H1 (cell line): ENCODE measurements around the gene SV2C. TPM values are rescaled to one million over a fixed set of nuclear protein-coding genes. Genes with fewer than 3 reads are reported as not detected.

ENCODE experiments used
- CTCF ChIA-PET: fragments of 300-600 bp; sonication (Branson Sonifier 250); formaldehyde crosslinking; loops from one replicate; lab custom pipeline; 2021; ENCODE audit not compliant: partially characterized antibody; lab: Charles Lee
- POLR2A ChIA-PET: fragments of 300-600 bp; sonication (Branson Sonifier 250); formaldehyde crosslinking; loops from one replicate; lab custom pipeline; 2021; ENCODE audit warnings: inconsistent platforms; ENCODE audit not compliant: partially characterized antibody; lab: Charles Lee
- DNase-seq, 2 experiments: peaks; one replicate each; pipeline versions ENCODE4 v3.0.0 to v3.0.0-alpha.2; 2010 to 2022; ENCODE audit warnings: low spot score in 2 of 2, low read depth in 1 of 2, mixed read lengths in 1 of 2
- FAIRE-seq: peaks from 2 replicates; lab custom pipeline; 2011; peaks lifted over from hg19 to GRCh38; lab: Jason Lieb, UNC
- H2AFZ ChIP-seq: 2 replicates; pipeline ENCODE4 v1.8.1; 2012; ENCODE audit warnings: low read length, inconsistent platforms
- H2AK5ac ChIP-seq: 2 replicates; pipeline ENCODE4 v1.6.1; 2013; ENCODE audit warnings: low read depth, low read length
- H2BK120ac ChIP-seq: replicated peaks from 2 replicates; pipeline ENCODE3; 2013; ENCODE audit warnings: low read depth, low read length, inconsistent platforms
- H2BK12ac ChIP-seq: 2 replicates; pipeline ENCODE4 v1.6.1; 2013; ENCODE audit warnings: low read depth, low read length
- H2BK15ac ChIP-seq: 2 replicates; pipeline ENCODE4 v1.6.1; 2013; ENCODE audit warnings: low read length
- H2BK20ac ChIP-seq: 2 replicates; pipeline ENCODE4 v1.6.1; 2013; ENCODE audit warnings: low read length
- H2BK5ac ChIP-seq: 2 replicates; pipeline ENCODE4 v1.6.1; 2013; ENCODE audit warnings: low read depth, low read length
- H3K14ac ChIP-seq: 2 replicates; pipeline ENCODE4 v1.6.1; 2013; ENCODE audit warnings: inconsistent platforms; ENCODE audit not compliant: insufficient read length
- H3K18ac ChIP-seq: 2 replicates; pipeline ENCODE4 v1.6.1; 2013; ENCODE audit warnings: low read length; ENCODE audit errors: extremely low read depth
- H3K23ac ChIP-seq: 2 replicates; pipeline ENCODE4 v1.6.1; 2013; ENCODE audit warnings: inconsistent platforms; ENCODE audit not compliant: insufficient read length
- H3K23me2 ChIP-seq: 2 replicates; pipeline ENCODE4 v1.6.1; 2013; ENCODE audit warnings: low read depth, low read length
- H3K27ac ChIP-seq: 2 replicates; pipeline ENCODE4 v1.6.1; 2011; ENCODE audit warnings: low read depth, low read length, inconsistent platforms
- H3K27me3 ChIP-seq, 4 experiments: replicated peaks in 1 of 4; 1 replicate in 1 of 4; 2 replicates in 3 of 4; pipeline versions ENCODE4 v1.6.1 to v1.8.1; 2011 to 2013; ENCODE audit warnings: low read length in 3 of 4, mild to moderate bottlenecking in 3 of 4, inconsistent platforms in 2 of 4, mixed read lengths in 2 of 4, moderate library complexity in 1 of 4; ENCODE audit not compliant: control insufficient read depth in 3 of 4, insufficient read depth in 3 of 4; ENCODE audit errors: extremely low read depth in 1 of 4
- H3K36me3 ChIP-seq, 4 experiments: 2 replicates each; pipeline versions ENCODE4 v1.6.1 to v1.8.1; 2011 to 2013; ENCODE audit warnings: mild to moderate bottlenecking in 4 of 4, low read length in 3 of 4, moderate library complexity in 2 of 4, control low read depth in 1 of 4, inconsistent platforms in 1 of 4; ENCODE audit not compliant: insufficient read depth in 4 of 4, control insufficient read depth in 2 of 4
- H3K4ac ChIP-seq: replicated peaks from 2 replicates; pipeline ENCODE3; 2013; ENCODE audit warnings: low read length, low read depth, mixed read lengths, inconsistent platforms; ENCODE audit not compliant: insufficient read length
- H3K4me1 ChIP-seq, 4 experiments: replicated peaks in 1 of 4; 1 replicate in 1 of 4; 2 replicates in 3 of 4; pipeline versions ENCODE4 v1.6.1 to v1.8.1; 2011 to 2013; ENCODE audit warnings: low read length in 3 of 4, inconsistent platforms in 2 of 4, mixed read lengths in 1 of 4; ENCODE audit not compliant: insufficient read depth in 4 of 4, control insufficient read depth in 3 of 4
- H3K4me2 ChIP-seq, 2 experiments: 2 replicates each; pipeline versions ENCODE4 v1.6.1 to v1.8.1; 2011 to 2013; ENCODE audit warnings: low read depth in 2 of 2, low read length in 2 of 2, control low read depth in 1 of 2, inconsistent platforms in 1 of 2, mild to moderate bottlenecking in 1 of 2; ENCODE audit not compliant: insufficient read depth in 1 of 2
- H3K4me3 ChIP-seq, 4 experiments: fragments of 200-600, 300-600 bp in 1 of 4; sonication (generic), shearing (Covaris generic), sonication (Bioruptor Twin) in 1 of 4; 2 replicates each; pipeline versions ENCODE4 v1.5.1 to v1.8.1; 2011 to 2016; ENCODE audit warnings: low read length in 4 of 4, low read depth in 3 of 4, control low read depth in 2 of 4, inconsistent platforms in 2 of 4, mild to moderate bottlenecking in 2 of 4, mixed read lengths in 1 of 4, moderate library complexity in 1 of 4; ENCODE audit not compliant: insufficient read depth in 2 of 4; ENCODE audit errors: extremely low read depth in 1 of 4
- H3K56ac ChIP-seq: replicated peaks from 2 replicates; pipeline ENCODE3; 2013; ENCODE audit warnings: low read depth, mild to moderate bottlenecking, mixed read lengths, low read length, inconsistent platforms; ENCODE audit not compliant: insufficient read length
- H3K79me1 ChIP-seq: 2 replicates; pipeline ENCODE4 v1.6.1; 2013; ENCODE audit warnings: low read depth, low read length, control low read depth
- H3K79me2 ChIP-seq, 2 experiments: 2 replicates each; pipeline versions ENCODE4 v1.6.1 to v1.8.1; 2012 to 2013; ENCODE audit warnings: low read length in 2 of 2, mild to moderate bottlenecking in 2 of 2, inconsistent platforms in 1 of 2; ENCODE audit not compliant: insufficient read depth in 2 of 2, control insufficient read depth in 1 of 2
- H3K9ac ChIP-seq, 4 experiments: replicated peaks in 1 of 4; 1 replicate in 1 of 4; 2 replicates in 3 of 4; pipeline versions ENCODE4 v1.6.1 to v1.8.1; 2011 to 2013; ENCODE audit warnings: low read depth in 3 of 4, low read length in 3 of 4, control low read depth in 2 of 4, mild to moderate bottlenecking in 2 of 4, moderate library complexity in 2 of 4, inconsistent platforms in 1 of 4; ENCODE audit errors: extremely low read depth in 1 of 4
- H3K9me3 ChIP-seq, 2 experiments: 2 replicates each; pipeline versions ENCODE4 v1.6.1 to v1.8.1; 2012 to 2013; ENCODE audit warnings: mild to moderate bottlenecking in 2 of 2, moderate library complexity in 2 of 2, control low read depth in 1 of 2, inconsistent platforms in 1 of 2, low read depth in 1 of 2, low read length in 1 of 2, mixed read lengths in 1 of 2; ENCODE audit not compliant: insufficient read depth in 2 of 2
- H4K20me1 ChIP-seq, 2 experiments: replicated peaks in 1 of 2; 2 replicates each; pipeline versions ENCODE3 to v1.8.1; 2011 to 2013; ENCODE audit warnings: inconsistent platforms in 2 of 2, low read length in 2 of 2, mild to moderate bottlenecking in 1 of 2; ENCODE audit not compliant: insufficient read depth in 2 of 2, control insufficient read depth in 1 of 2
- H4K5ac ChIP-seq: 2 replicates; pipeline ENCODE4 v1.6.1; 2013; ENCODE audit warnings: low read length, low read depth, mixed read lengths, inconsistent platforms; ENCODE audit not compliant: insufficient read length
- H4K8ac ChIP-seq: 2 replicates; pipeline ENCODE4 v1.8.0; 2013; ENCODE audit warnings: mild to moderate bottlenecking, moderate library complexity, low read length, inconsistent platforms; ENCODE audit not compliant: insufficient read depth; ENCODE audit errors: extremely low read depth
- H4K91ac ChIP-seq: replicated peaks from 2 replicates; pipeline ENCODE3; 2013; ENCODE audit warnings: low read length, mixed read lengths, inconsistent platforms; ENCODE audit not compliant: insufficient read length
- BRCA1 ChIP-seq: IDR thresholded peaks from 2 replicates; pipeline ENCODE4 v1.6.1; 2012; ENCODE audit warnings: low read depth, low read length, improper control_type of control experiment
- CBX8 ChIP-seq: fragments of 300-800, 300-1000 bp; sonication (generic); IDR thresholded peaks from 2 replicates; pipeline ENCODE4 v1.7.1; 2016; ENCODE audit warnings: low read depth, low read length, borderline replicate concordance
- JUND ChIP-seq: IDR thresholded peaks from 2 replicates; pipeline ENCODE4 v1.6.1; 2011; ENCODE audit warnings: mild to moderate bottlenecking, improper control_type of control experiment, low read length
- RXRA ChIP-seq: IDR thresholded peaks from 2 replicates; pipeline ENCODE4 v1.6.1; 2011; ENCODE audit warnings: low read depth, mild to moderate bottlenecking, low read length, moderate library complexity; ENCODE audit not compliant: insufficient read depth
- WGBS, 2 experiments: shearing (Covaris generic) in 1 of 2; methylation state at CpG; one replicate each; pipeline versions ENCODE4 v1.1.6 to v1.1.7; 2013 to 2015; ENCODE audit warnings: low lambda C conversion rate in 2 of 2, mixed read lengths in 2 of 2, inconsistent platforms in 1 of 2, low coverage in 1 of 2, missing lambda C conversion rate in 1 of 2; ENCODE audit not compliant: insufficient replicate concordance in 2 of 2, insufficient coverage in 1 of 2, insufficient read length in 1 of 2; ENCODE audit errors: extremely low coverage in 1 of 2, missing lambda C conversion rate in 1 of 2; 5-methylcytosine and 5-hydroxymethylcytosine counted together
- polyA plus RNA-seq, 7 experiments: library from polyadenylated mRNA; depleted of rRNA in 3 of 7; stranded (reverse) in 5 of 7; unstranded in 2 of 7; fragments of >200 nt in 5 of 7; fragments of 200-250 nt in 2 of 7; gene quantifications; 1 replicate in 5 of 7; 2 replicates in 1 of 7; 4 replicates in 1 of 7; pipeline versions ENCODE4 v1.2.1 to v1.2.3, GENCODE V29; 2011 to 2013; ENCODE audit warnings: missing spikeins in 2 of 7, mixed read lengths in 2 of 7
- total RNA-seq: library from RNA; stranded (reverse); fragmentation: NEBNext Ultra II Directional; extraction: Animal tissue kit (Norgen Biotek cat#: 25700); gene quantifications from 2 replicates; pipeline ENCODE4 v1.2.1, GENCODE V29; 2021

The SV2C gene
- total and polyA plus RNA-seq, 2 of the 8 experiments (the other 6 are each of a cell fraction or from before 2014, with no cell fraction given) = 0.08 to 0.24 TPM

DNA sequence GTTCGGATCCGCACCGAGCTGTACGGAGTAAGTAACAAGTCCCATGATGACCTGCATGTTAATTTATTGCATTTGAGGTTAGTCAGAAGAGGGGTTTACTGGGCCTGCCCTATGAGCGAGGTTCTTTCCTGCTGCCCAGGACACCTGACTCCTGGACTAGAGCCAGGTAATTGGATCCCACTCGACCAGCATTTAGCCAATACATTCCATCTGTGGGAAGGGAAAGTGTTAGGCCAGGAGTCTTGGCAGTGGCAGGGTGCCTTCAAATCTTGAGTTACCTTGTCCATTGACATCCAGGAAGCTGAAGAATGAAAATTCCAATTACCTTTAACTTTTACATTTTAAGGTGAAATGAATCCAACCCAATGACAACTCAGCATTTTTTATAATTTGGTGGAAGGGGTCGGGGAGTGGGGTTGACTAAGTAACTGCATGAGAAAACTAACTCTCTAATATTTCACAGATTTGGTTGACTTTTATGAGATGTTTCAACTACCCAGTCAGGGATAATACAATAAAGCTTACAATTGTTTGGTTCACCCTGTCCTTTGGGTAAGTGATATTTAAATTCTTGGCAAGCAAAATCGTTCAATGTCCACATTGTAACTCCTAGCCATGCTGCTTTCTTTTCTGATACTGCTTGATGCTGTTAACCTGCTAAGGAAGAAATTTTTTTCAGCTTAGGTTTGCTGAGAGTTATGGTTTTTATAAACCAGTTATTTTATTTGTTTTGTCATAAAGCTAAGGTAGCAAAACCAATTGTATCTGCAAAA, 208.3 kb downstream of the SV2C start:
- Histone ChIP-seq H3K9me3 (no peaks in the 10 kb centered on the region), H4K20me1 (no peaks in the 10 kb centered on the region), H3K56ac (no peak overlapping the region), H3K4ac (no peak overlapping the region), H3K27me3 (no peaks in the 10 kb centered on the region), H4K5ac (no peak overlapping the region), H4K91ac (no peak overlapping the region), H3K23me2 (no peaks in the 10 kb centered on the region), H3K4me1 (peaks cover 0 to 5% (median 0%) of the 10 kb centered on the region in 4 experiments; a peak in 3 of 7 replicates), H3K4me3 (no peak overlapping the region), H3K23ac (no peak overlapping the region), H4K8ac (no peak overlapping the region), H2BK15ac (no peak overlapping the region), H3K27ac (no peak overlapping the region), H3K9ac (no peak overlapping the region), H3K79me2 (no peaks in the 10 kb centered on the region), H3K14ac (no peak overlapping the region), H2BK20ac (no peak overlapping the region), H3K18ac (no peak overlapping the region), H2BK120ac (no peak overlapping the region), H3K4me2 (no peak overlapping the region), H3K36me3 (no peaks in the 10 kb centered on the region), H2AK5ac (no peak overlapping the region), H2AFZ (no peak overlapping the region), H3K79me1 (no peaks in the 10 kb centered on the region), H2BK12ac (no peak overlapping the region), H2BK5ac (no peak overlapping the region)
- ChIA-PET POLR2A (interaction anchor here (1.3 kb wide), 1 partner anchor 34 kb away, joined by 3 read pairs; no protein-coding TSS in a partner anchor), CTCF (interaction anchor here (0.6 to 1.4 kb wide), 3 partner anchors 16 to 405 kb away, joined by 3 to 4 read pairs (median 3); no protein-coding TSS in a partner anchor)
- DNase-seq (no peak), FAIRE-seq (no peak)
- WGBS, 2 experiments = 89% methylated on average over 8 of the region's 8 CpGs; no CpG with 5 or more reads in 1 of the 2 experiments
- TF ChIP-seq RXRA (no peak), BRCA1 (no peak), JUND (no peak), CBX8 (no peak)
